Inflammatory macrophage treated with lipopolysaccharide for 1 hour (primary cell): ENCODE results near the gene FSTL3.
"Not testable (repeated sequence)": the region's sequence is repeated elsewhere in the genome, so short reads cannot be mapped to it uniquely, and the experiment has no call there.

ENCODE experiments used
- DNase-seq, 2 donors: peaks; one replicate each; pipeline ENCODE4 v3.0.0-alpha.2; 2020 to 2022

The FSTL3 gene

DNA sequence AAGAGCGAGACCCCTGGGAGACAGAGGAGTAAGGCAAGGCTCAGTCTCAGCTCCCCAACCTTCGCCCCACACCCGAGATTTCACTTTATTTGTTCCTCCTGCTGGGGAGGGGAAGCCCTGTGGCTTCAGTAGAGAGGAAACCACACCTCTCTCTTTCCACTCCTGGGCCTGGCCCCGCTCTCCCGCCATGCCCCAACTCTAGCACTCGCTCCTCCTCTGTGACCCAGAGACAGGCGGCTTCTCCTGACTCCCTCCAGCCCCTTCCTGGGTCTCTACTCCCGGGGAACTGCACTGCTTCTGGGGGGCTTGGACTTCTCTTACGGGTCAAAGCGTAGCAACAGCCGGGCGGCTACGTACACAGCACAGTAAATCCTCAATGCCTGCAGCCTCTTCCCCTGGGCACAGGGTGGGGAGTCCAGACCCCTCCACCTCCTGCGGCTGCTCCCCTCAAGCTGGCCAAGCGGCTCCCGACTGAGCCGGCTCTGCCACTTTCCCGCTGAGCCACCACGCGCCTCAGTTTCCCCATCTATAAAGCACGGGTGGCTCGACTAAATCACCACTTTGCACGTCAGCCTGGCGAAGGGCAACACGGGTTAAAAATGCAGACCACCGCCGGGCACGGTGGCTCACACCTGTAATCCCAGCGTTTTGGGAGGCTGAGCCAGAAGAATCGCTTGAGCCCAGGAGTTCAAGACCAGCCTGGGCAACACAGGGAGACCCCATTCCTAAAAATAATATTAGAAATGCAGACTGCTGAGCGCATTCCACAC is 14.6 kb upstream of the FSTL3 start:
- peak; percentile 39 to 42 for DNase-seq

DNA sequence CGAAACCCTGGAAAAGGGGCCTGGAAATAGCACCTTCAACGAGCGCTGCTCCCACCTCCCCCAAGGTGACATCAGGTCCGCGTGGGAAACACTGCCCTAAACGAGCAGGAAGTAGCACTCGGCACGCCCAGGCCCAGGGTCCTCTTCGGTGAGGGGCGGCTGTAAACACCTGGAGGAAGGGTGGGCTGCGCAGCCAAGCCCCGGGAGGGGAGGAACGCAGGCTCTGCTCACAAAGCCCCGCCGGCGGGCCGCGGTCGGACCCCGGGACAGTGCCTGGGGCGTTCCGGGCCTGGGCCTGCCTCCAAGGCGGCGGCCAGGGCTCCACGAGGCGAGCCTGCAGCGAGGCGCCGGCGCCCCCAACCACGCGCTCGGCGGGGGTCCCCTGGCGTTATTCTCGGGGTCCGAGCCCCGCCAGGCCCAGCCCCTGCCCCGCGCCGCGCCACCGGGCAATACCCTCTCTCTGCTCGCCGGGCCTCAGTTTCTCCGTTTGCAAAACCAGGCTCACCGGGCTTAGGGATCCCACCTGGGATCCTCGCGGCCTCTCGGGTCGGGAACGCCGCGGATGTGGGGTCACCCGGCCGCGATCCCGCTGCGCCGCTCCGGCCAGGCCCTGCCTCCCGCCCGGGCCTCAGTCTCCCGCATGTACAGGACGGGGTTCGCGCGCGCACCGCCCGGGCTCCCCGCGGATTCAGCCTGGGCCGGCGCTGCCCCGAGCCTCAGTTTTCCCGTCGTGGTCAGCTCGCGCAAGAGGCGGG is 13.8 kb upstream of the FSTL3 start:
- DNase-seq = peak; percentile 30 to 50

DNA sequence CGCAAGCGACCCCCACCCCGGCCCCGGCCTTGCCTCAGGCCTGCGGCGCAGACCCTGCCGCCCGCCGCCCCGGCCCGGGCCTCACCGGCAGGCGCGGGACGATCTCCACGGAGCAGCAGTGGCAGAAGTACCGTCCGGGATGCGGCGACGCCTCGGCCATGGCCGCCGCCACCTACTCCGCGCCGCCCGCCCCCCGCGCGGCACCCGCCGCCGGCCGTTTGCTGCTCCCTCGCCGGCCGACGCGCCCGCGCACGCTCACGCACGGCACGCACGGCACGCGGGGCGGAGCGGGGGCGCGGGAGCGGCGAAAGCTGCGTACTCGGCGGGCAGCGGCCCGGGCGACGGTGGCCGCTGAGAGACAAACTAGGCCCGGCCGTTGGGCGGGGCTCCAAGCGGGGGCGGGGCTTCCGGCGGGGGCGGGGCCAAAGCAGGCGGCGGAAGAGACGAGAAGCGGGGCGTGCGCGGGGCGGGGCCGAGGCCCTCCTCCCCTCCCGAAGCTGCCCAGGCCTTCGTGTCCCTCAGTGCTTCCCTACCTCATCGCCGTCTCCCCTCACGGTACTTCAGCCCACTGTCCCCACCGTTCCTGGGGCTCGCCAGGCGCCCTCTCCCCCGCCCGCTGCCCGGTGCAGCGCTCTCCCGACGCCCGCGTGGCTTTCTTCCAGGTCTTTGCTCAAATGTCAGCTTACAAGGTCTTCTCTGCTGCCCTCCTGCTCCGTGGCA is 13.1 kb upstream of the FSTL3 start, which contains the start of gene RNF126:
RNF126 (minus strand) TSS at position 253 of the 720 bp plus-strand sequence; CDS start at position 160, 93 bp downstream.
- DNase-seq = peak; percentile 85 to 94

DNA sequence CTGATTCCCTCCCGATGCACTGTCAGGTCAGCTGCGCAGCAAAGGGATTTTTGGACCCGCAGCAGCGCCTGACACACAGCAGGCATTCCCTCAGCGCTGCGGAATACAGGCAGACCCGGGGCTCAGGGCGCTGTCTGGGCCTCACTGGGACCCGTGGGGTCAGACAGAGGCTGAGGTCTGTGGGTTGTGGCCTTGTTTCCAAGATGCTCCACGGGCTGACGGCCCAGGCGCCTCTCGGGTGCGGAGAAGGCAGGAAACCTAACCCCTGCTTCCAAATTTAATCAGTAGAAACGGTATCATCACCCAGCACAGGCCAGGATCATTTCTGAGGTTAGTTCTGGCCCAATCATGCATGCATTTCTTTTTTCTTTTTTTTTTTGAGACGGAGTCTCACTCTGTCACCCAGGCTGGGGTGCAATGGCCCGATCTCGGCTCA is 12.5 kb upstream of the FSTL3 start:
- no peak for DNase-seq

DNA sequence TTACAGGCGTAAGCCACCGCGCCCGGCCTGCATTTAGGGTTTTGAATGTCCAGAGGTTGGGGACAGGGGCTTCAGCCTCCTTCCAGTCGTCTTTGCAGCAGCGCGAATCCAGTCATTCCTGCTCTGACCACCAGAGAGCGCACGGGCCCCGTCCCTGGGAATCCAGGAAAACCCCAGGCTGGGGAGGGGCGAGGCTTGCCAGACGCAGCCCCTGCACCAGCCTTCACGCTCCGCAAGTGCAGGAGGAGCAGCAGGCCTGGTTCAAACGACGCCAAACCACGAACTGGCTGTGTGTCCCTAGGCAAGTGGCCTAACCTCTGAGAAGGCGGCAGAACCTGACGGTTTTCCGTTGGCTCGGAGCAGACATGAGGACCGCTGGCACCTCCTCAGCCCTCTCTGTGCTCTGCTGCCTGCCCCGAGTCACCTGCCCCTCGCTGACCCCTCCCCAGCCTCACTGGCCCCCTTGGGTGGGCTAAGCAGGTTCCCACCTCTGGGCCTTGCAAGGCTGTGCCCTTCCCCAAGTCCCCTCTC is 11.2 kb upstream of the FSTL3 start:
- peak; percentile 49 to 91 for DNase-seq

DNA sequence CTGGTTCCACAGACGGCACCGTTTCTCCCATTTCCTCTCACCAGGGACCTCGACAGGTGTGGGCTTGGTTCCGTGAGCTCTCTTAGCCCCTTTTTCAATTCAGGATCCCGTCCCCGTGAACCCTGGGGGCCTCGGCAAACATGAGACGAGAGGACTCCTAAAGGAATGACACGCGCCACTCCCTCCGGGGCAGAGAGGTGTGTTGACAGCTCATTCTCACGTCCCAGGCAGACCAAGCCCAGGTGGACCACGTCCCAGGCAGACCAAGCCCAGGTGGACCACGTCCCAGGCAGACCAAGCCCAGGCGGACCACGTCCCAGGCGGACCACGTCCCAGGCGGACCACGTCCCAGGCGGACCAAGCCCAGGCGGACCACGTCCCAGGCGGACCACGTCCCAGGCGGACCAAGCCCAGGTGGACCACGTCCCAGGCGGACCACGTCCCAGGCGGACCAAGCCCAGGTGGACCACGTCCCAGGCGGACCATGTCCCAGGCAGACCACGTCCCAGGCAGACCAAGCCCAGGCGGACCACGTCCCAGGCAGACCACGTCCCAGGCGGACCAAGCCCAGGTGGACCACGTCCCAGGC is 9.1 kb upstream of the FSTL3 start:
- DNase-seq = not testable (repeated sequence)

DNA sequence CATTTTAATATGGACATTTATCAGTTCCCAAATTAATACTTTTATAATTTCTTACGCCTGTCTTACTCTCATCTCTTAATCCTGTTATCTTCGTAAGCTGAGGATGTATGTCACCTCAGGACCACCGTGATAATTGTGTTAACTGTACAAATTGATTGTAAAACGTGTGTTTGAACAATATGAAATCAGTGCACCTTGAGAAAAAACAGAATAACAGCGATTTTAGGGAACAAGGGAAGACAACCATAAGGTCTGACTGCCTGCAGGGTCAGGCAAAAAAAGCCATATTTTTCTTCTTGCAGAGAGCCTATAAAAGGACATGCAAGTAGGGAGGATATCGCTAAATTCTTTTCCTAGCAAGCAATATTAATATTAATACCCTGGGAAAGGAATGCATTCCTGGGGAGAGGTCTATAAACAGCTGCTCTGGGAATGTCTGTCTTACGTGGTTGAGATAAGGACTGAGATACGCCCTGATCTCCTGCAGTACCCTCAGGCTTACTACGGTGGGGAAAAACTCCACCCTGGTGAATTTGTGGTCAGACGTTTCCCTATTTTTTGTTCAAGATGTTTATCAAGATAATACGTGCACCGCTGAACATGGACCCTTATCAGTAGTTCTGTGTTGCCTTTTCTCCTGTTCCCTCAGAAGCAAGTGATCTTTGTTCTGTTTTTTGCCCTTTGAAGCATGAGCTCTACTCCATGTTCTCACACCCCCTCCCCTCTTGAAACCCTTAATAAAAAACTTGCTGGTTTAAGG is 7.3 kb upstream of the FSTL3 start:
- not testable (repeated sequence) for DNase-seq

DNA sequence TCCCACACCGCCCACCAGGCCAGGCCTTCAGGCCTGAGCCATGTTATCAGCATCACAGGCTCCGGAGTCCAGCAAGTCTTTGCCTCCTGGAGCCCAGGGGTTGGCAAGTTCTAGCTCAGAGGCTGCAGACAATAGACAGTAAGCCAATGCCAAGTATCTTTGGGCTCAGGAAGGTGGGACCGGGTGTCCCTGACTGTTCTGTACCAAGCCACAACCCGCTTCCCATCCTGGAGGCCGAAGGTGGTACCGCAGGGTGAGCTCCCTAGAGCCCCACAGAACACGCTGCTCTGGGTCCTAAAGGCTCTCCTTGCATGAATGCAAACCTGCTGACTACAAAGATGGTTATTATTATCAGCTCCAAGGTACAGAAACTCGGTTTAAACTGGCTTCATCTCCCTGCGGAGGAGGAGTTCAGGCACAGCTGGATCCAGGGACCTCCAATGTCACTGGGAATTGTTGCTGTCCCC is 5.5 kb upstream of the FSTL3 start:
- DNase-seq = no peak

DNA sequence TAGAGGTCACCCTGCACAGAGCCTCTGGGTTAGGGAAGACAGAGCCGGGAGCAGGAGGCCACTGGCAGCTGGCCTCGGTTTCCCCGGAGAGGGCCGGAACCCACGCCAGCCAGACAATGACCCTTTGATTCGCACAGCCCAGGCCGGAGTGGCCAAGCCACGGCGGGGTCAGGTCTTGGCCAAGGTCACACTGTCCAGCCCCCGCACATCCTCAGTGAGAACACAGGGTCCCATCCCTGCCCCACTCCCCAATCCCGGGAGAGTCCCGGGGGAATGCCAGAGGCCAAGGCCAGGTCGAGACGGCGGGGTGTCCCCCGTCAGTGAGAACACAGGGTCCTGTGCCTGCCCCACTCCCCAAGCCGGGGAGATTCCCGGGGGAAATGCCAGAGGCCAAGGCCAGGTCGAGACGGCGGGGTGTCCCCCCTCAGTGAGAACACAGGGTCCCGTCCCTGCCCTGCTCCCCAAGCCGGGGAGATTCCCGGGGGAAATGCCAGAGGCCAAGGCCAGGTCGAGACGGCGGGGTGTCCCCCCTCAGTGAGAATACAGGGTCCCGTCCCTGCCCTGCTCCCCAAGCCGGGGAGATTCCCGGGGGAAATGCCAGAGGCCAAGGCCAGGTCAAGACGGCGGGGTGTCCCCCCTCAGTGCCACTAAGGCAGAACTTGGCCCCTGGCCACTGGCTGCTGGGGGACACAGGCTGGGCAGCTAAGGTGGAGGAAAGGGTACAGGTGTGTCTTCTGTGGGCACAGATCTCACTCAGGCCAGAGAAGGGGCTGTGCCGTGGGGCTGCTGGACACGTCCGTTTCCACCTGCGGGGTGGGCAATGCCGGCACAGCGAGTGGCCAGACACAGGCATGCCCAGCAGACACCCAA is 1.7 kb upstream of the FSTL3 start:
- no peak for DNase-seq

DNA sequence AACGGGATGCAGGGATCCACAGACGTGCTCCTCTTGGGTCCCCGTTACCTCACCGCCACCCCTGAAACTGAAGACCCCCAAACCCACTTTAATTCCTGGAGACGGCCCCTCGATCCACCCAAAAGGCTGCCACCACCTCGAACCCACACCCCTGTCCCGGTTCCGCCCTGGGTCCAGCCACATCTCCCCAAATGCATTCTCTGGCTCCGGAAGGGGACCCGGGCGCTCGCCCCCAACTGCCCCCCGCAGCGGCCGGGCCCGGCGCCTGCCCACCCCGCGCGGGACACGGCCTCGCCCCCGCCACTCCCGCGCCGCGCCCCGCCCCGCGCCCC is 219 bp upstream of the FSTL3 start:
- DNase-seq = no peak

DNA sequence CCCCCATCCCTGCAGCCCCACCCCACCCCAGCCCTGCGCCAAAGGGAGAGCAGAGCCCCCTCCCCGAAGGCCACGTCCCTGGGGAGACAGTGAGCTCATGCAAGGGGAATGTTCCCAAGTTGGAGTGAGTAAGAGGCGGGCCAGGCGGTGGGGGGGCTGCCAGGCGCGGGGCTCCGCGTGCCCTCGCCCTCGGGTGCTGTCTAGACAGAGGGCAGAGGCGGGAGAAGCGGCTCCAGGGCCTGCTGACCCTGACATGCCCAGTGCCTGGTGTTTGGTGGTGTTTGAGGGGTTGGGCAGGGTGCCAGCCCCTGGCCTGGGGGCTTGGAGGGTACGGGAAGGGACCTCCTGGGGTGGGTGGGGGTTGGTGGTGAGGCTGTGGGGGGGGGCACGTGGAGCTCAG is 1.0 kb downstream of the FSTL3 start:
- no peak for DNase-seq

DNA sequence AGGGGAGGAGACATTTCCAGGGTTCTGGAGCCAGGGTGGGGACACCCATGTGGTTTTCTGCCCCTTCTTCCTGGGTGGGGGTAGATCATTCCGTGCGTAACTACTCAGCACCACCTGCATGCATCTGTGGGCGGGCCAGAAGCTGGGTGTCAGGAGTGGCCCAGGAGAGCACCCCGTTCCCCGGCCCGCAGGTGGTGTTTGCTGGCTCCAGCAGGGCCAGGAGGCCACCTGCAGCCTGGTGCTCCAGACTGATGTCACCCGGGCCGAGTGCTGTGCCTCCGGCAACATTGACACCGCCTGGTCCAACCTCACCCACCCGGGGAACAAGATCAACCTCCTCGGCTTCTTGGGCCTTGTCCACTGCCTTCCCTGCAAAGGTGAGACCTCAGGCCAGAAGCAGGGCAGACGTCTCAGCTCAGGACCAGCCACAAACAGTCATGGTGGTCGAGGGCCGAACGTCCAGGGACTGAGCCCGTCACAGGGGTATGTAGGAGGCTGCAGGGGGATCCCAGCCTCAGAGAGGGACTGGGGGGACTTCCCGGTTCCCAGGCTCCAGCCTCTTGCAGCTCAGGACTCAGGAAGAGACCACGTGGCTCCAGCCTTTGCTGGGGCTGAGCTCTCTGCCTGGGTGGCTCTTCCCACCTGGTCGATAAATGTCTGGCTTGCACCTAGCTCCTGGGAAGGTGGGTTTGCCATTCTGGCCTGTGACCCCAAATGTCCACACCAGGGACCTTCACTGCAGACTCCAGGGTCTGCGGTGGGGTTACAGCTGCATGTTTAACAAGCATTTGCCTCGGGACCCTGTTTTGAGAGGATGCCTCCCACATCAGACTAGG is 1.6 kb downstream of the FSTL3 start:
- DNase-seq = no peak

DNA sequence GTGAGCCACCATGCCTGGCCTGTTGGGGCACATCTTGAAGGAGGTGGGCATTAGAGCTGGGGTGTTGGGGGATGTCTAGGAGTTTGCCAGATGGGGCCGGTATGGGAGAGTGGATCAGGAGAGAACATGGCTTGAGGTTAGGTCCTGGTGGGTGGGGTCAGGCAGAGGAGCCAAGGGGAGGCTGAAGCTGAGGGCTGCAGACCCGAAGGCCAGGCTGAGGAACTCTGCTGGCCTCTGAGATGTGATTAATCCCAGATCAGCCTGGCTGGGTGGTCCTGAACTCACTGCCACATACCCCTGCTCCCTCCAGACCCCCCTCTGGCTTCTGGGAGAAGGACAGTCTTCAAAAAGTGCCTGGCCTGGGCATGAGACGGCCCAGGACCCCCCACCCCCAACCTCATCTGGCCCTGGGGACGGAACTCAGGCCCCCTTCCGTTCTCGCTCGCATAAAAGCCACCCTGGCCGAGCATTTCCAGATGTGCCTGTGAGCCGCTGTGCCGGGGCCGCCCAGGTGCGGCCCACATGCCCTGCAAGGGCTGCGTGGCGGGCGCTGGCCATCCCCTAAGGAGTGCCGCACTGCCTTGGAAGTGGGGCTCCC is 2.7 kb downstream of the FSTL3 start:
- DNase-seq = no peak

DNA sequence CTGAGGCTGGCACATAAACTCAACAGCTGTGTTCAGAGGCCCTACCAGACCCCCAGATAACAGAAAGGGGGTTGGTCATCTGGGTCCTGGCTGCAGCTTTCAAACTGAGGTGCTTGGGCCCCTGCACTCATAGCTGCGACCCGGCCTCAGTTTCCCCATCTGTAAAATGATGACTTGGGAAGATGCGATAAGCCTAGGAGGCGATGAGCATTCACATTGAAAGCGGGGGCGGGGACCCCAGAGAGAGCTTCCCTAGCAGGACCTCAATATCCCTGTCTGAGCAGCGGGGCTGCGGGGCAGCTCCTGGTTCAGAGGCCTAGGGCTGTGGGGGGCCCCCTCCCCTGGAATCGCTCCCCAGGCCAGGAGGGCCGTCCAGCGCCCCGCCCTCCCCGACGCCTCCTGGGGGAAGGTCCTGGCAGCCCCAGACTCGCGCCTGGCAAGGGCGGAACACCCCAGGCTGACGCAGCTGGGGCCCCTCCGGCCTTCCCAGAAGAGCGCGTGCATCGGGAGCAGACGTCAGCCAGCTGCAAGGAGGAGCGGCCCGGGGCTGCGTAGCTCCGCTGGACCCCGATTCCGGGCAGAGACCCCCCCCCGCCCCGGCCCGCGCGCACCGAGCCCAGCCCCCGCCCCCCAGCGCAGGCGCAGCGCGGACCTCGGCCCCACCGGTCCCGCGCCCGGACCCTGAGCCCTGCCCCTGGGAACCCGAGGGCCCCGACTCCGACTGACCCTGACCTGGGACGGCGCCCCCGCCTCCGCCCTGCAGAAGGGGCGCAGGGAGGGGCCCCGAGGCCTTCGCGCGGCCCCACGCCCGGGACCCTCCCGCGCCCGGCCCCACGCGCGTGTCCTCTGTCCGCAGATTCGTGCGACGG is 3.5 kb downstream of the FSTL3 start:
- peak; percentile 38 to 59 for DNase-seq

DNA sequence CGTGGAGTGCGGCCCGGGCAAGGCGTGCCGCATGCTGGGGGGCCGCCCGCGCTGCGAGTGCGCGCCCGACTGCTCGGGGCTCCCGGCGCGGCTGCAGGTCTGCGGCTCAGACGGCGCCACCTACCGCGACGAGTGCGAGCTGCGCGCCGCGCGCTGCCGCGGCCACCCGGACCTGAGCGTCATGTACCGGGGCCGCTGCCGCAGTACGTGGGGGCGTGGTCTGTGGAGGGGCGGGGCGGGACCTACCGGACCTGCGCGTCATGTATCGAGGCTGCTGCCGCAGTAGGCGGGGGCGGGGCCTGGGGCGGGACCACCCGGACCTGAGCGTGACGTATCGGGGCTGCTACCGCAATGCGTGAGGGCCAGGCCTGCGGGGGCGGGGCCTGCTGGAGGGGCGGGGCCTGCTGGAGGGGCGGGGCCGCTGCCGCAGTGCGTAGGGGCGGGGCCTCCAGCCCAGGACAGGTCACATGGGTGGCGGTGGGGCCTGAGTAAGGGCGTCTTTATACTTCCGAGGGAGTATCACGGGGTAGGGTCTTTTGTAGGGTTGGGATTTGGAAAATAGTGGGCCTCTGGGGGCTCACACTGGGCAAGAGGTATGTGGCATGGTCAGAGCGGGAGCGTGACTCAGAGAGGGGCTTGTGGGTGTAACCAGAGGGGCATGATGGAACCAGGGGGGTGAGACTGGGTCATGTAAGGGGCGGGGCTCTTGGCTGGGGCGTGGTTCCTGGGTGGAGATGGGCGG is 4.3 kb downstream of the FSTL3 start:
- DNase-seq = peak; percentile 96 to 99

DNA sequence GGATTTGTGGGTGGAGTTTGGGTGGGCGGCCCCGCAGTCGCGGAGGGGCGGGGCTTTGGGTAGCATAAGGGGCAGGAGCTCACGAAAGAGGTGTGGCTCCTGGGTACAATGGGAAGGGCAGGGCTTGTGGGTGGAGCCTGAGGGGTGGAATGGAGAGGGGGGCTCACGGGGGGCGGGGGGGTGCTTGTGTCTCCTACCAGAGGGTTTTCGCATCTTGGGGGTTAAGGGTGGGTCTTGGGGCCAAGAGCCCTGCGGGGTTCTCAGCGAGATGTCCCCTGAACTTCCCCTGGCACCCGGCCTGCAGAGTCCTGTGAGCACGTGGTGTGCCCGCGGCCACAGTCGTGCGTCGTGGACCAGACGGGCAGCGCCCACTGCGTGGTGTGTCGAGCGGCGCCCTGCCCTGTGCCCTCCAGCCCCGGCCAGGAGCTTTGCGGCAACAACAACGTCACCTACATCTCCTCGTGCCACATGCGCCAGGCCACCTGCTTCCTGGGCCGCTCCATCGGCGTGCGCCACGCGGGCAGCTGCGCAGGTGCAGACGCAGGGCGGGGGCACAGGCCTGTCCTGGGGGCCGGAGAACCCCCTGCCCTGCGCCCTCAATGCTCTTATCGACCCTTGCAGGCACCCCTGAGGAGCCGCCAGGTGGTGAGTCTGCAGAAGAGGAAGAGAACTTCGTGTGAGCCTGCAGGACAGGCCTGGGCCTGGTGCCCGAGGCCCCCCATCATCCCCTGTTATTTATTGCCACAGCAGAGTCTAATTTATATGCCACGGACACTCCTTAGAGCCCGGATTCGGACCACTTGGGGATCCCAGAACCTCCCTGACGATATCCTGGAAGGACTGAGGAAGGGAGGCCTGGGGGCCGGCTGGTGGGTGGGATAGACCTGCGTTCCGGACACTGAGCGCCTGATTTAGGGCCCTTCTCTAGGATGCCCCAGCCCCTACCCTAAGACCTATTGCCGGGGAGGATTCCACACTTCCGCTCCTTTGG is 5.1 kb downstream of the FSTL3 start:
- DNase-seq = peak in 1 of 2 donors; percentile 44
